Endodermal cell (in vitro differentiated cells): ENCODE data around the gene SMARCE1. TPM values are rescaled to one million over a fixed set of nuclear protein-coding genes. Genes with fewer than 3 reads are reported as not detected.

ENCODE experiments used
- DNase-seq: peaks from one replicate; pipeline ENCODE4 v3.0.0-alpha.2; 2017
- H3K27ac ChIP-seq: 2 replicates; pipeline ENCODE4 v1.5.1; 2013; ENCODE audit warnings: mild to moderate bottlenecking, low read depth, low read length, moderate library complexity
- H3K27me3 ChIP-seq: 2 replicates; pipeline ENCODE4 v1.6.1; 2013; ENCODE audit warnings: mild to moderate bottlenecking, low read length, moderate library complexity; ENCODE audit not compliant: insufficient read depth, control insufficient read depth, poor library complexity, severe bottlenecking
- H3K36me3 ChIP-seq: 2 replicates; pipeline ENCODE4 v1.7.0; 2013; ENCODE audit warnings: mild to moderate bottlenecking, low read length, moderate library complexity; ENCODE audit not compliant: control insufficient read depth, insufficient read depth
- H3K4me1 ChIP-seq: one replicate; pipeline ENCODE4 v1.7.0; 2013; ENCODE audit warnings: low read length; ENCODE audit not compliant: control insufficient read depth, insufficient read depth
- H3K4me3 ChIP-seq: 2 replicates; pipeline ENCODE4 v1.5.1; 2013; ENCODE audit warnings: mild to moderate bottlenecking, low read length, moderate library complexity
- H3K9ac ChIP-seq: 2 replicates; pipeline ENCODE4 v1.6.1; 2013; ENCODE audit warnings: mild to moderate bottlenecking, low read length, moderate library complexity; ENCODE audit not compliant: poor library complexity, severe bottlenecking; ENCODE audit errors: extremely low read depth
- H3K9me3 ChIP-seq: 2 replicates; pipeline ENCODE4 v1.6.1; 2013; ENCODE audit warnings: mild to moderate bottlenecking, low read length, moderate library complexity; ENCODE audit not compliant: control insufficient read depth
- H3K27ac Mint-ChIP-seq: 2 replicates; pipeline ENCODE4 v1.8.0; 2020; ENCODE audit warnings: mixed read lengths
- H3K27me3 Mint-ChIP-seq: 2 replicates; pipeline ENCODE4 v1.8.0; 2021; ENCODE audit warnings: mild to moderate bottlenecking, mixed read lengths; ENCODE audit not compliant: insufficient read depth
- H3K36me3 Mint-ChIP-seq: 2 replicates; pipeline ENCODE4 v1.8.0; 2020; ENCODE audit warnings: low read depth, mixed read lengths
- H3K4me1 Mint-ChIP-seq: 2 replicates; pipeline ENCODE4 v1.8.0; 2020; ENCODE audit warnings: mixed read lengths
- H3K4me3 Mint-ChIP-seq: 2 replicates; pipeline ENCODE4 v1.8.0; 2020; ENCODE audit warnings: mild to moderate bottlenecking, moderate library complexity, mixed read lengths
- H3K9me3 Mint-ChIP-seq: 2 replicates; pipeline ENCODE4 v1.8.0; 2020; ENCODE audit warnings: mild to moderate bottlenecking, mixed read lengths
- CTCF ChIP-seq: fragments of 200-600 bp; sonication (generic); conservative IDR thresholded peaks from 2 replicates; pipeline ENCODE4 v1.5.0; 2021; ENCODE audit warnings: antibody characterized with exemption, mild to moderate bottlenecking
- WGBS, 2 experiments: methylation state at CpG; one replicate each; pipeline versions ENCODE4 v1.1.5 to v1.1.7; 2013; ENCODE audit warnings: missing lambda C conversion rate in 2 of 2, mixed read lengths in 1 of 2; ENCODE audit not compliant: insufficient coverage in 1 of 2, insufficient read length in 1 of 2; 5-methylcytosine and 5-hydroxymethylcytosine counted together
- long read RNA-seq, 4 experiments: library from polyadenylated mRNA in 2 of 4; library from RNA in 1 of 4; library from capped mRNA in 1 of 4; stranded (forward) in 3 of 4; unstranded in 1 of 4; transcript quantifications; one replicate each; pipeline ENCODE4 v2.0.0, GENCODE V29; 2020 to 2021; ENCODE audit warnings: inconsistent platforms in 1 of 4
- polyA plus RNA-seq, 2 experiments: library from polyadenylated mRNA; stranded (reverse); fragments of 50-300 nt; gene quantifications; one replicate each; pipeline ENCODE4 v1.2.3, GENCODE V29; 2013
- total RNA-seq, 2 donors: library from RNA; stranded (reverse); fragmentation: NEBNext Ultra II Directional in 1 of 2; extraction: Animal tissue kit (Norgen Biotek cat#: 25700) in 1 of 2; gene quantifications; 2 replicates in 1 of 2; 3 replicates in 1 of 2; pipeline ENCODE4 v1.2.1, GENCODE V29; 2021

The SMARCE1 gene
- 100 to 1,000 TPM; 156 to 191 TPM for total RNA-seq
- polyA plus RNA-seq (2013, experiment 1 of 2), result 234 TPM
- 224 TPM for polyA plus RNA-seq (2013, experiment 2 of 2)
- long read RNA-seq, experiment 1, full-length matches to known transcripts, result 61 of 113 reads
- long read RNA-seq, experiment 1, partial matches to known transcripts, result 13 of 113 reads
- long read RNA-seq, experiment 1, other reads (novel, unspliced or antisense), result 39 of 113 reads
- long read RNA-seq, experiment 2, full-length matches to known transcripts, result 369 of 412 reads
- long read RNA-seq, experiment 2, partial matches to known transcripts, result 24 of 412 reads
- long read RNA-seq, experiment 2, other reads (novel, unspliced or antisense), result 19 of 412 reads
- long read RNA-seq, experiment 3, full-length matches to known transcripts, result 413 of 463 reads
- long read RNA-seq, experiment 3, partial matches to known transcripts, result 40 of 463 reads
- long read RNA-seq, experiment 3, other reads (novel, unspliced or antisense), result 10 of 463 reads
- long read RNA-seq, experiment 4, full-length matches to known transcripts, result 317 of 337 reads
- long read RNA-seq, experiment 4, partial matches to known transcripts, result 13 of 337 reads
- long read RNA-seq, experiment 4, other reads (novel, unspliced or antisense), result 7 of 337 reads

- H3K9me3 ChIP-seq, result no peaks in the 10 kb centered on the region
- Mint-ChIP-seq H3K4me1 (peaks cover 38% of the 10 kb centered on the region), H3K27me3 (no peaks in the 10 kb centered on the region), H3K9me3 (no peaks in the 10 kb centered on the region), H3K4me3 (peak within 1 kb of the TSS; percentile 95), H3K36me3 (peaks cover 20% of the 10 kb centered on the region), H3K27ac (peak within 1 kb of the TSS; percentile 99)
- WGBS, 2 experiments, result 0% methylated on average over 25 to 64 of the region's 64 CpGs
- no peak for TF ChIP-seq CTCF
- peak; percentile 91 for DNase-seq
- no peaks in the 10 kb centered on the region for H3K27me3 ChIP-seq
- H3K36me3 ChIP-seq, result peaks cover 29% of the 10 kb centered on the region
- peak within 1 kb of the TSS; percentile 99 for H3K27ac ChIP-seq
- peak within 1 kb of the TSS; percentile 97 for H3K9ac ChIP-seq
- peaks cover 3% of the 10 kb centered on the region for H3K4me1 ChIP-seq
- H3K4me3 ChIP-seq, result peak within 1 kb of the TSS; percentile 93
These were observed at the start of gene SMARCE1 for GRCh38 chr17:40647624-40648383. Gene SMARCE1 (minus strand): TSS chr17:40647818. CDS start chr17:40645802, 2,016 bp downstream.

GRCh38 chr17:40697297-40697696 lies 49.7 kb upstream of the SMARCE1 start:
- Mint-ChIP-seq H3K27ac (no peak overlapping the region), H3K27me3 (peaks cover 2% of the 10 kb centered on the region), H3K4me3 (no peak overlapping the region), H3K4me1 (peaks cover 24% of the 10 kb centered on the region), H3K36me3 (no peaks in the 10 kb centered on the region), H3K9me3 (no peaks in the 10 kb centered on the region)
- H3K9me3 ChIP-seq, result no peaks in the 10 kb centered on the region
- DNase-seq, result no peak
- WGBS, 2 experiments, result 81 to 85% methylated on average over 7 of the region's 7 CpGs
- H3K27ac ChIP-seq, result no peak overlapping the region
- peaks cover 3% of the 10 kb centered on the region for H3K4me1 ChIP-seq
- H3K4me3 ChIP-seq, result no peak overlapping the region
- H3K27me3 ChIP-seq, result no peaks in the 10 kb centered on the region
- H3K9ac ChIP-seq, result no peak overlapping the region
- no peaks in the 10 kb centered on the region for H3K36me3 ChIP-seq
- TF ChIP-seq CTCF, result no peak

- Histone ChIP-seq H3K36me3 (no peaks in the 10 kb centered on the region), H3K4me1 (peaks cover 3% of the 10 kb centered on the region), H3K27ac (no peak overlapping the region), H3K27me3 (no peaks in the 10 kb centered on the region), H3K9me3 (no peaks in the 10 kb centered on the region), H3K9ac (no peak overlapping the region), H3K4me3 (no peak overlapping the region)
- no peak overlapping the region for H3K4me3 Mint-ChIP-seq
- H3K4me1 Mint-ChIP-seq, result peaks cover 24% of the 10 kb centered on the region
- no peaks in the 10 kb centered on the region for H3K36me3 Mint-ChIP-seq
- DNase-seq, result no peak
- H3K9me3 Mint-ChIP-seq, result no peaks in the 10 kb centered on the region
- WGBS, 2 experiments, result 92 to 100% methylated on average over 2 of the region's 3 CpGs
- H3K27ac Mint-ChIP-seq, result no peak overlapping the region
- TF ChIP-seq CTCF, result no peak
- H3K27me3 Mint-ChIP-seq, result peaks cover 2% of the 10 kb centered on the region
These were observed 49.0 kb upstream of the SMARCE1 start for GRCh38 chr17:40696651-40697072.
